HG03342 (cell line): Measurements from ENCODE around the gene ARL14EPL.
"Not testable (repeated sequence)": the region's sequence is repeated elsewhere in the genome, so short reads cannot be mapped to it uniquely, and the experiment has no call there.

Experiments used
- ATAC-seq: cut with Tn5 transposase; IDR thresholded peaks from one replicate; pipeline ENCODE4 v1.9.1; 2021; ENCODE audit warnings: mild to moderate bottlenecking, moderate library complexity; ENCODE audit not compliant: unreplicated experiment

Gene ARL14EPL

GRCh38 chr5:116046261-116046660 lies 14.0 kb downstream of the ARL14EPL start:
- ATAC-seq: no peak

- no peak for ATAC-seq
These were observed 14.6 kb downstream of the ARL14EPL start for GRCh38 chr5:116046823-116047222.

DNA sequence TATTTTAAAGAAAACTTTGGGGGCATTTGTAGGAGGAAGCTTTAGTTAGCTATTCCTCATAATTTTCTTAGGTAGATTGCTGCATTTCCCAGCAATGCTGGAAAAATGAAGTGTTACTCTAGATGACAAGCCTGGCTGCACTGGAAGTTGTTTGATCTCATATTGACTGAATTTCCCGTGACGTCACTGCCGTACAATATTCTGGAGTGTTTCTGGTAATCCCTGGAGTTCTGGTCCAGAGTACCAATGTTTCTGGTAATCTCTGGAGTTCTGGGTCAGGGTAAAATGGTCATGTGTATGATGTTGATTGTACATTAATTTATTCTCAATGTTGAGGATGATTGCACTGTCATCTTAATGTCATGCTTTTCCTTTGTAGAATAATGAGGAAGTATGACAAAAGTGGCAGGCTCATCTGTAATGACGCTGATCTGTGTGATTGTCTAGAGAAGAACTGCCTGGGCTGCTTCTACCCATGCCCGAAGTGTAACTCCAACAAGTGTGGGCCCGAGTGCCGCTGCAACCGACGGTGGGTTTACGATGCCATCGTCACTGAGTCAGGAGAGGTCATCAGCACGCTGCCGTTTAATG lies 26.2 kb downstream of the ARL14EPL start:
- ATAC-seq: no peak

DNA sequence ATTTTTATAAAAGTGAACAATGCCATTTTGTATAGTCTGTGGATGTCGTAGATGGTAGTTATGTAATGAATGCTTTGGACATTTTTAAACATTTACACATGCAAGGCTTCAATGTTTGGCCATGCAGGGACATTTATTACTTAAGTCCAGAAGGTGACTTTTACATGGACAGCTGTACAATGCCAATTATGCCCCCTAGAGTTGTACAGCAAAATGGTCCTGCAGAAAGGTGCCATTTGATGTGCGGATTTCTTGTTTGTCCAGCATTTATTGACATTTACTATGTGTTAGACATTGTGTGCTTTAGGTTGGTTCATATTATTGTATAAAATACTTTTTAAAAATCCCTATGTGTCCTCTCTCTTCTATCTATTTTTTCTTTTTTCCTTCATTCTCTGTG lies 30.1 kb downstream of the ARL14EPL start:
- no peak for ATAC-seq

GRCh38 chr5:116063950-116064349 lies 31.7 kb downstream of the ARL14EPL start:
- no peak for ATAC-seq

GRCh38 chr5:116068028-116068632 lies 35.9 kb downstream of the ARL14EPL start:
- ATAC-seq: peak; percentile 53

- no peak for ATAC-seq
These were observed 38.9 kb downstream of the ARL14EPL start for GRCh38 chr5:116071211-116071610.

DNA sequence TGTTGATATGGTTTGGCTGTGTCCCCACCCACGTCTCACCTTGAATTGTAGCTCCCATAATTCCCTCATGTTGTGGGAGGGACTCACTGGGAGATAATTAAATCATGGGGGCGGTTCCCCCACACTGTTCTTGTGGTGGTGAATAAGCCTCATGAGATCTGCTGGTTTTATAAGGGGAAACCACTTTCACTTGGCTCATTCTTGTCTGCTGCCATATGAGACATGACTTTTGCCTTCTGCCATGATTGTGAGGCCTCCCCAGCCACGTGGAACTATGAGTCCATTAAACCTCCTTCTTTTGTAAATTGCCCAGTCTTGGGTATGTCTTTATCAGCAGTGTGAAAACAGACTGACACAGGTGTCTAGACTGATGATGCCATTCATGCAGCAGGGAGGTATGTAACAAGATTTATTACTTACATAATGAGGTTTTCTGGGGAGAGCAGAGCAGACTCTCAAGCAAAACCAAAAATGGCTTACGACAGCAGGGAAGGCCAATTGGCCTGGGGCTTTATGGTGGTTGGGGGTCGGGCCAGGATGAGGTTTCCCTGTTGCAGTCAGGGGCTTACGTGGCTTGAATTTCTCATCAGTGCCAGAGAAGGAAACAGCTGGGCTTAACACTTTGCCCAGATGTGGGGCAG lies 43.0 kb downstream of the ARL14EPL start:
- no peak for ATAC-seq

- peak; percentile 100 for ATAC-seq
These were observed 44.2 kb downstream of the ARL14EPL start for GRCh38 chr5:116076496-116076895.

GRCh38 chr5:116078199-116078598 lies 45.9 kb downstream of the ARL14EPL start:
- ATAC-seq: no peak

DNA sequence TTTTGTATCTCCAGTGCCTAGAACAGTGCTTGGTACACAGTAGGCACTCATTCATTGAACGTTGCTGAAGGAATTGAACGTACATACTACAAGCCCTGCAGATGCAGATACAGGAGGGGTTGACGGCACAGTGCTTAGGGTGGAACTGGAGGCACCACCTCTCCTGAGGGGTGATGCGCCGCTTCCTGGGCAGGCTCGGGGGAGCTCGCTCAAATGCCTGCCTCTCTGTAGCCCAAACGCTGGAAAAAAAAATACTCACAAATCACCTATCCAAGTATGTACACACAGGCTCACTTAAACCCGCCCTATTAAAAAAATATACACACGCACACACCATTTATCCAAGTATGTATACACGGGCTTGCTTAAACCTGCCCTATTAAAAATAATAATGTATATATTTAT lies 52.0 kb downstream of the ARL14EPL start:
- peak; percentile 31 for ATAC-seq

GRCh38 chr5:116084871-116085715 lies 52.8 kb downstream of the ARL14EPL start, which contains the start of gene COMMD10:
Gene COMMD10, plus strand, starts transcription at chr5:116085025.
- peak; percentile 92 for ATAC-seq

GRCh38 chr5:116086309-116086708 lies 54.0 kb downstream of the ARL14EPL start:
- not testable (repeated sequence) for ATAC-seq

- ATAC-seq: no peak
These were observed 55.8 kb downstream of the ARL14EPL start for GRCh38 chr5:116088062-116088461.

GRCh38 chr5:116090302-116090701 lies 58.0 kb downstream of the ARL14EPL start:
- ATAC-seq: no peak

DNA sequence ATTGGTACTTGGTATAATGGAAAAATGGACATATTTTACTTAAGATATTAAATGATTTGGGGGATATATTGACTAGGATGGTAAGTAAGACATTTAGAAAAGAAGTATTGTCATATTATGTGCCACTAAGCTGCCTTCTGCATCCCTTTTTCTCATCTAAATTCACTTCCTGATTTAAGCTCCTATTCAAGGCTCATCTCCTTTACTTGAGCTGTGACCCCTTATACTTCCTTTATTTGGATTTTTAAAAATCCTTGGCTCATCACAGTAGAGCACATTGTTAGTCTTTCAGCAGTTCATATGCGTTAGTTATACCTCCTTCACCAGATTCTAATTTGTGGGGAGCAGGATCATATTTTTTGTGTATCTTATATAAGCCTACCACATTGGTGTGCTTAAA lies 59.1 kb downstream of the ARL14EPL start:
- ATAC-seq: no peak

GRCh38 chr5:116097301-116097700 lies 65.0 kb downstream of the ARL14EPL start:
- ATAC-seq: no peak

DNA sequence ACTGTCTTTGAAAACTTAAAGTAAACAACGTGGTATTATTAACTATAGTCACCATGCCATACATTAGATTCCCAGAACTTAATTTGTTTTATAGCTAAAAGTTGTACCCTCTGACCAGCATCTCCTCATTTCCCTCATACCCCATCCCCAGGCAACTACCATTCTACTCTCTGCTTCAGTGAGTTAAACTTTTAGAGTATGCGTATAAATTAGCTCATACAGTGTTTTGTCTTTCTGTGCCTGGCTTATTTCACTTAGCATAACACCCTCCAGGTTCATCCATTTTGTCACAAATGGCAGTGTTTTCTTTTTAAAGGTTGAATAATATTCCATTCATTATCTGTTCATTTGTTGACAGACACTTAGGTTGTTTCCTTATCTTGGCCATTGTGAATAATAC lies 66.7 kb downstream of the ARL14EPL start:
- ATAC-seq: no peak

GRCh38 chr5:116104941-116105340 lies 72.7 kb downstream of the ARL14EPL start:
- not testable (repeated sequence) for ATAC-seq
